Left colon (tissue), 2 donors: Measurements from ENCODE around the gene FHIT. TPM values are rescaled to one million over a fixed set of nuclear protein-coding genes. Genes with fewer than 3 reads are reported as not detected.
A peak's percentile ranks its signal among the peaks of the same experiment; 100 is the strongest.

ENCODE experiments used
- ATAC-seq: fragments of 200-7000 bp; cut with Tn5 transposase; one replicate; pipeline ENCODE4 v1.9.1; 2020; ENCODE audit warnings: mild to moderate bottlenecking, moderate library complexity
- DNase-seq, 2 donors: peaks; one replicate each; pipeline ENCODE4 v3.0.0-alpha.2; 2020
- intact Hi-C, 2 donors: fragments of 100-400 bp; cut with DNase I in 1 of 2; cut with micrococcal nuclease in 1 of 2; formaldehyde crosslinking; loops; one replicate each; pipeline versions ENCODE4 v1.11.2 to v1.14.0; 2022; cut with DNase I, micrococcal nuclease
- total RNA-seq, 2 donors: library from RNA; stranded (reverse); fragmentation: NEBNext Ultra II Directional; extraction: Animal tissue kit (Norgen Biotek cat#: 25700); gene quantifications; one replicate each; pipeline ENCODE4 v1.2.1, GENCODE V29; 2021
- donor health status: DM: no; HTN: no; CAD: no.
- donor health status: DM: yes; HTN: yes; CAD: no.

Gene FHIT
- total RNA-seq, 2 donors from 2014 or later: 14.5 to 17.2 TPM

- DNase-seq: peak; percentile 30 to 32
- no peak for ATAC-seq
- intact Hi-C loops: no loop called here
Observed at GRCh38 chr3:60594025-60594424, 657.2 kb downstream of the FHIT start.

GRCh38 chr3:60591267-60591666 lies 660.0 kb downstream of the FHIT start:
- intact Hi-C loops: no loop called here
- ATAC-seq (no peak), DNase-seq (no peak)

- ATAC-seq: no peak
- no peak for DNase-seq
Observed at GRCh38 chr3:60588806-60589205, 662.4 kb downstream of the FHIT start.

GRCh38 chr3:60585918-60586317 lies 665.3 kb downstream of the FHIT start:
- no peak for ATAC-seq
- no peak for DNase-seq
- intact Hi-C loops: no loop called here

More at GRCh38 chr3:60588806-60589205, 662.4 kb downstream of the FHIT start:
- intact Hi-C loops: no loop called here

GRCh38 chr3:60584250-60584649 lies 667.0 kb downstream of the FHIT start:
- ATAC-seq: no peak
- intact Hi-C loops: no loop called here
- DNase-seq: no peak

- ATAC-seq (no peak), DNase-seq (no peak)
- intact Hi-C loops: no loop called here
Observed at GRCh38 chr3:60582288-60582687, 669.0 kb downstream of the FHIT start.

GRCh38 chr3:60580809-60581208 lies 670.4 kb downstream of the FHIT start:
- DNase-seq: no peak
- ATAC-seq: no peak
- intact Hi-C loops: no loop called here

- ATAC-seq: no peak
- intact Hi-C loops: no loop called here
- no peak for DNase-seq
Observed at GRCh38 chr3:60579734-60580133, 671.5 kb downstream of the FHIT start.

GRCh38 chr3:60578936-60579335 lies 672.3 kb downstream of the FHIT start:
- DNase-seq (no peak), ATAC-seq (no peak)
- intact Hi-C loops: no loop called here

- intact Hi-C loops: no loop called here
- no peak for DNase-seq
Observed at GRCh38 chr3:60577601-60578000, 673.7 kb downstream of the FHIT start.

GRCh38 chr3:60575718-60576272 lies 675.5 kb downstream of the FHIT start:
- ATAC-seq: peak; percentile 42
- intact Hi-C loops: no loop called here
- DNase-seq: no peak

More at GRCh38 chr3:60577601-60578000, 673.7 kb downstream of the FHIT start:
- no peak for ATAC-seq

- no peak for DNase-seq
- no peak for ATAC-seq
- intact Hi-C loops: no loop called here
Observed at GRCh38 chr3:60574046-60574769, 677.0 kb downstream of the FHIT start.

- intact Hi-C loops: no loop called here
- DNase-seq (no peak), ATAC-seq (no peak)
Observed at GRCh38 chr3:60573494-60573893, 677.8 kb downstream of the FHIT start.

- DNase-seq (no peak), ATAC-seq (no peak)
Observed at GRCh38 chr3:60571511-60571910, 679.7 kb downstream of the FHIT start.

GRCh38 chr3:60557122-60557521 lies 694.1 kb downstream of the FHIT start:
- no peak for DNase-seq
- intact Hi-C loops: no loop called here
- ATAC-seq: no peak

More at GRCh38 chr3:60571511-60571910, 679.7 kb downstream of the FHIT start:
- intact Hi-C loops: no loop called here

GRCh38 chr3:60555686-60556354 lies 695.4 kb downstream of the FHIT start:
- no peak for ATAC-seq

GRCh38 chr3:60553144-60553543 lies 698.1 kb downstream of the FHIT start:
- DNase-seq (no peak), ATAC-seq (no peak)
- intact Hi-C loops: no loop called here

More at GRCh38 chr3:60555686-60556354, 695.4 kb downstream of the FHIT start:
- no peak for DNase-seq
- intact Hi-C loops: no loop called here

- intact Hi-C loops: no loop called here
- DNase-seq: no peak
- ATAC-seq: no peak
Observed at GRCh38 chr3:60552581-60552980, 698.7 kb downstream of the FHIT start.

- ATAC-seq (no peak), DNase-seq (no peak)
Observed at GRCh38 chr3:60551455-60552209, 699.6 kb downstream of the FHIT start.

More at GRCh38 chr3:60551455-60552209, 699.6 kb downstream of the FHIT start:
- intact Hi-C loops: no loop called here
